ENCODE measurements around the gene FOXRED2.
A peak's percentile ranks its signal among the peaks of the same experiment; 100 is the strongest.
"Not testable (repeated sequence)": the region's sequence is repeated elsewhere in the genome, so short reads cannot be mapped to it uniquely, and the experiment has no call there.

Gene FOXRED2

GRCh38 chr22:36453855-36454378, 52.9 kb downstream of the FOXRED2 start:
- Histone ChIP-seq H3K4me3 (no peak overlapping the region), H3K9ac (no peak overlapping the region), H3K4me2 (peak overlapping the region; percentile 64), H3K27me3 (no peaks in the 10 kb centered on the region), H3K36me3 (no peaks in the 10 kb centered on the region), H3K9me3 (no peaks in the 10 kb centered on the region), H3K27ac (peak overlapping the region; percentile 80; the same call in 1 of the 2 replicates), H3K4me1 (peaks cover 100% of the 10 kb centered on the region), H4K20me1 (no peaks in the 10 kb centered on the region)
- no peak for TF ChIP-seq Cebpa-rat (IDR thresholded peaks at IDR 0.05)

- Histone ChIP-seq H3K4me2 (peak overlapping the region; percentile 64), H3K4me1 (peaks cover 100% of the 10 kb centered on the region), H3K27ac (peak overlapping the region; percentile 80)
- H4K20me1 ChIP-seq, H3K9ac ChIP-seq, H3K27me3 ChIP-seq, H3K36me3 ChIP-seq, H3K4me3 ChIP-seq, H3K9me3 ChIP-seq: not testable (repeated sequence)
These were observed 53.7 kb downstream of the FOXRED2 start for GRCh38 chr22:36452978-36453607.

DNA sequence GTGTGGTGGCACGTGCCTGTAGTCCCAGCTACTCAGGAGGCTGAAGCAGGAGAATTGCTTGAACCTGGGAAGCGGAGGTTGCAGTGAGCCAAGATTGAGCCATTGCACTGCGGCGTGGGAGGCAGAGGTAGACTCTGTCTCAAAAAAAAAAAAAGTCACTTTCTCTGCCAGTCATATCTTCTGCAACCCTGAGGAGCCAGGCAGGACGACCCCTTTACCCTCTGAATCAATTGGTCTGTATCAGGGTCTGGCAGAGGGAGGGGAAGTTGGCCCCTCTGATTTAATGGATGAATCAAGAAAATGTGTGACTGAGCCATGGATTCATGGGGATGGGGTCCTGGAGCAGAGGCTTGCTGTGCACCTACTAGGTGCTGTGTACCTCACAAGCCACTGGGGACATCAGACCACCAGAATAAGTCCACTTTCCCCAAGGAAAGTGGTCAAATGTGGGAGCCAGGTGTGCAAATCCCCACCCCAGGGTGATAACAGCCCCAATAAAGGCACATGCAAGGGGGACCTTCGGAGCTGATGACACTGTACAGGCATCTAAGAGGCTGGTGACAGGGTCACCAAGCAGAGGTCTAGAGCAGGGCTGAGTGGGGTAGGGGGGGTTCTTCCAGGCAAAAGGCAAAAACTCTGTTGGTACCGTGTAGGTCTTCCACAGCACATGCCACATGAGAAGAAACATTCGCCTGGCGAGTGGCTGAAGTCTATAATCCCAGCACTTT, 54.4 kb downstream of the FOXRED2 start:
- Histone ChIP-seq H3K4me1 (peaks cover 100% of the 10 kb centered on the region), H3K4me2 (peak overlapping the region; percentile 64)
- TF ChIP-seq Cebpa-rat (IDR thresholded peaks at IDR 0.05), result no peak

DNA sequence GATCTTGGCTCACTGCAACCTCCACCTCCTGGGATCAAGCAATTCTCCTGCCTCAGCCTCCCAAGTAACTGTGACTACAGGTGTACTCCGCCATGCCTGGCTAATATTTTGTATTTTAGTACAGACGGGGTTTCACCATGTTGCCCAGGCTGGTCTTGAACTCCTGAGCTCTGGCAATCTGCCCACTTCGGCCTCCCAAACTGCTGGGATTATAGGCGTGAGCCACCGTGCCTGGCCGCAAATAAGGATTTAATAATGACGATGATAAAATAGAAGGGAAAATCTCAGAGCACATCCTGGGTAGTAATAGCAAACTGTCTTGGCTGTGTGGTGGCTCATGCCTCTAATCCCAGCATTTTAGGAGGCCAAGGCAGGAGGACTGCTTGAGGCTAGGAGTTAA, 55.9 kb downstream of the FOXRED2 start:
- Histone ChIP-seq H3K4me1 (peaks cover 89% of the 10 kb centered on the region), H3K27ac (peak overlapping the region; percentile 80), H3K4me2 (peak overlapping the region; percentile 64)
- H4K20me1 ChIP-seq, H3K9ac ChIP-seq, H3K4me3 ChIP-seq, H3K27me3 ChIP-seq, H3K36me3 ChIP-seq, H3K9me3 ChIP-seq: not testable (repeated sequence)

More for the DNA sequence above, 54.4 kb downstream of the FOXRED2 start:
- no peaks in the 10 kb centered on the region for H3K9me3 ChIP-seq
- peak overlapping the region; percentile 54; the same call in 1 of the 2 replicates for H3K9ac ChIP-seq
- H3K27me3 ChIP-seq, result no peaks in the 10 kb centered on the region
- no peaks in the 10 kb centered on the region for H3K36me3 ChIP-seq
- peak overlapping the region; percentile 80 for H3K27ac ChIP-seq
- H3K4me3 ChIP-seq, result no peak overlapping the region
- H4K20me1 ChIP-seq, result no peaks in the 10 kb centered on the region

DNA sequence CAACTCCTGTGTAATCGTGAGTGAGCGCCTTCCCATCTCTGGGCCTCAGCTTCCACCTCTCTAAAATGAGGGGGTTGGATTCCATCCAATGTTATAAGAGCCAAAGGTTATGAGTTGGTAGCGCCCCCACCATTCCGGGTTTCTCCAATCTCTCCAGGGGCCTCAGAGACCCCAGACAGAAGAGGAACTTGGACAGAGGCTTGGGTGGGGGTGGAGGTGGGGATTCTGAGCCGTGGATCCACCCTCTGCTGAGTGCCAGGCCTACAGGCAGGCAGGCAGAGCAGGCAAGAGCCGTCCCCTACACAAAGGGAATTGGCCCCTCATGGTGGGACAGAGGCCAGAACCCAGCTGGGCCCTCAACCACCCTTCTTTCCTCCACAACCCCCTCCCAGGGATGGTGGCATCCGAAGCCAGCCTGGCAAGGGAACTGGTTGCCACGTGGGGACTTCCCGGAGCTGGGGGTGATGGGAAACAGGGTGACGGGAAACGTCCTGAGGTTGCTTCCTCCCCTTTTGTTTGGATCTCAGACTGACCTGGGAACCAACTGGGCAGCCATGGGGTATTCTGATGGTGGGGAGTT, 57.2 kb downstream of the FOXRED2 start:
- Histone ChIP-seq H4K20me1 (no peaks in the 10 kb centered on the region), H3K4me1 (peaks cover 88% of the 10 kb centered on the region), H3K9ac (peak overlapping the region; percentile 49; the same call in 1 of the 2 replicates), H3K4me3 (no peak overlapping the region), H3K27ac (peak overlapping the region; percentile 63), H3K36me3 (no peaks in the 10 kb centered on the region), H3K9me3 (no peaks in the 10 kb centered on the region), H3K4me2 (peak overlapping the region; percentile 38), H3K27me3 (no peaks in the 10 kb centered on the region)
- TF ChIP-seq Cebpa-rat (IDR thresholded peaks at IDR 0.05), result no peak

GRCh38 chr22:36447632-36448031, 59.2 kb downstream of the FOXRED2 start:
- peaks cover 87% of the 10 kb centered on the region for H3K4me1 ChIP-seq
- TF ChIP-seq Cebpa-rat (IDR thresholded peaks at IDR 0.05), result no peak
- H3K9ac ChIP-seq, result no peak overlapping the region

DNA sequence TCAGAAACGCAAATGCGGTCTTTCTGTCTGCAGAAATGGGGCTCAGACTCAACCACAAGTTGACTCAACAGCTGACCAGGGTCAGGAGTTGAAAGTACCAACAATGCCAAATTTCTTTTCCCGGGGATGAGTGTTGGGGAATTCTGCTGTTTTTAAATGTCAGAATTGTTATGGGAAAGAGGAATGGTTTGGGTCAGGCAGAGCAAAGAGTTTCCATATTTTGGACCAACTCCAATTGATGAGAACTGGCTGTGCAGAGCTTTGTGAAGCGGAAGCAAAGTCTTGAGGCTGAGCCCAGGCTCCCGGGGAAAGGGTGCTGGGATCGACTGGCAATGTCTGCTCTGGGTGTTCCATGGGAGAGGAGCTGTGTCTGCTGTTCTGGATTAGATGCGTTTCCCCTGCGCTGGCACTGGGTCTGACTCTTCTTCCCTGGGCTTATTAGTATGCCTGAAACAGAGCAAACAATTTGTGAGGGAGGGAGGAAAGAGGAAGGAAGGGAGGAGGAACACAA, 61.6 kb downstream of the FOXRED2 start:
- Histone ChIP-seq H3K4me3 (no peak overlapping the region), H3K4me1 (peaks cover 86% of the 10 kb centered on the region), H3K27ac (0 out of 2 replicates have a peak overlapping the region, but pooled peaks have one; percentile 35)

More at GRCh38 chr22:36447632-36448031, 59.2 kb downstream of the FOXRED2 start:
- Histone ChIP-seq H3K36me3 (no peaks in the 10 kb centered on the region), H4K20me1 (no peaks in the 10 kb centered on the region), H3K27me3 (no peaks in the 10 kb centered on the region), H3K9me3 (no peaks in the 10 kb centered on the region), H3K4me3 (no peak overlapping the region), H3K27ac (peak overlapping the region; percentile 49), H3K4me2 (peak overlapping the region; percentile 32; the same call in 1 of the 2 replicates)

GRCh38 chr22:36443198-36443770, 63.6 kb downstream of the FOXRED2 start:
- no peak overlapping the region for H3K9ac ChIP-seq
- H3K4me1 ChIP-seq, result peaks cover 77% of the 10 kb centered on the region
- 0 out of 2 replicates have a peak overlapping the region, but pooled peaks have one; percentile 37 for H3K27ac ChIP-seq
- H3K27me3 ChIP-seq, result no peaks in the 10 kb centered on the region
- H3K4me3 ChIP-seq, result no peak overlapping the region
- H3K36me3 ChIP-seq, result no peaks in the 10 kb centered on the region
- no peaks in the 10 kb centered on the region for H3K9me3 ChIP-seq
- peak overlapping the region; percentile 66 for H3K4me2 ChIP-seq
- H4K20me1 ChIP-seq, result no peaks in the 10 kb centered on the region
- TF ChIP-seq Cebpa-rat (IDR thresholded peaks at IDR 0.05), result no peak

More for the DNA sequence above, 61.6 kb downstream of the FOXRED2 start:
- no peak for TF ChIP-seq Cebpa-rat (IDR thresholded peaks at IDR 0.05)
- no peaks in the 10 kb centered on the region for H3K9me3 ChIP-seq
- H3K36me3 ChIP-seq, result no peaks in the 10 kb centered on the region
- no peaks in the 10 kb centered on the region for H3K27me3 ChIP-seq
- H3K9ac ChIP-seq, result no peak overlapping the region
- H4K20me1 ChIP-seq, result no peaks in the 10 kb centered on the region
- peak overlapping the region; percentile 44 for H3K4me2 ChIP-seq

DNA sequence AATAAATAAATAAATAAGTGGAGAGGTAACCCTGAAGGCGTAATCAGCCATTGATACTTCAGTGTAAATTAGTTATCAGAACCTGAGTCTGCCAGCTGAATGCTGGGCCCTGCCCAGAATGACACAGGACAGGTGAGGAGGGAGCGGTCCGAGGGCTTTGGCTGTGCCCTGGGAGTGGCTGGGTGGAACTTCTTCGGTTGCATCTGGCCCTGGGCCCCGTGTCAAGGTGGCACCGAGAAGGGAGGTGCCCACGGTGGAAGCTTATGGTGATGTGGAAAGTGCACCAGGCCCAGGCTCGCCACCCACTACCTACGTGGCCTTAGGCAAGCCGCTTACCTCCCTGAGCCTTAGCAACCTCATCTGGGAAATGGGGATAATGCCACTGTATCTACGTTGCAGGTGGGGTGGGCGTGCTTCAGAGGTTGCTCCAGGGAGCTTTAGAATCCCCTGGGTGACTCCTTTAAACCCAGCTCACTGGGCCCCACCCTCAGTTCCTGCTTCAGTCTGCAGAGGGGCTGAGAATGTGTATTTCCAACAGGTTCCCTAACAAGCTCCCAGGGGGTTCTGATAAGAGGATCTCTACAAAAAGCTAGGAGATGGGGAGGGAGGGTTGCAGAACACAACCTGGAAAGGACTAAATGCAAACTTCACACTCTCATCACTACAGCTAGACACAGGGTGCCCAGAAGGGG, 64.2 kb downstream of the FOXRED2 start:
- H3K9me3 ChIP-seq, result no peaks in the 10 kb centered on the region
- no peak for TF ChIP-seq Cebpa-rat (IDR thresholded peaks at IDR 0.05)
- H3K4me2 ChIP-seq, result peak overlapping the region; percentile 66
- no peak overlapping the region for H3K9ac ChIP-seq
- no peak overlapping the region for H3K4me3 ChIP-seq
- no peaks in the 10 kb centered on the region for H4K20me1 ChIP-seq
- H3K36me3 ChIP-seq, result no peaks in the 10 kb centered on the region
- H3K27me3 ChIP-seq, result no peaks in the 10 kb centered on the region
- peaks cover 70% of the 10 kb centered on the region for H3K4me1 ChIP-seq
- H3K27ac ChIP-seq, result peak overlapping the region; percentile 37; the same call in 1 of the 2 replicates
